Mesenchymal stem cell (in vitro differentiated cells and primary cell): ENCODE results near the gene BCL2L11.

Experiments
- DNase-seq: peaks from one replicate; pipeline ENCODE4 v3.0.0-alpha.2; 2013
- H2AFZ ChIP-seq: one replicate; pipeline ENCODE4 v1.6.1; 2013; ENCODE audit warnings: low read depth, mild to moderate bottlenecking, control low read depth, inconsistent platforms, low read length, moderate library complexity
- H2AK5ac ChIP-seq: 2 replicates; pipeline ENCODE4 v1.6.1; 2013; ENCODE audit warnings: low read length, moderate library complexity, mild to moderate bottlenecking, inconsistent platforms; ENCODE audit not compliant: severe bottlenecking
- H2BK120ac ChIP-seq: one replicate; pipeline ENCODE4 v1.6.1; 2013; ENCODE audit warnings: low read depth, mild to moderate bottlenecking, inconsistent platforms, low read length, moderate library complexity
- H2BK12ac ChIP-seq, 2 experiments: one replicate each; pipeline ENCODE4 v1.6.1; 2013; ENCODE audit warnings: inconsistent platforms in 2 of 2, low read length in 2 of 2, mild to moderate bottlenecking in 2 of 2, moderate library complexity in 2 of 2, control low read depth in 1 of 2
- H2BK15ac ChIP-seq: one replicate; pipeline ENCODE4 v1.6.1; 2013; ENCODE audit warnings: mild to moderate bottlenecking, low read depth, inconsistent platforms; ENCODE audit not compliant: poor library complexity, severe bottlenecking
- H2BK5ac ChIP-seq: 2 replicates; pipeline ENCODE4 v1.6.1; 2013; ENCODE audit warnings: low read depth, mild to moderate bottlenecking, low read length, control low read depth, inconsistent platforms; ENCODE audit not compliant: poor library complexity, severe bottlenecking
- H3K14ac ChIP-seq, 2 experiments: one replicate each; pipeline ENCODE4 v1.6.1; 2013; ENCODE audit warnings: inconsistent platforms in 2 of 2, low read length in 2 of 2, control low read depth in 1 of 2, mild to moderate bottlenecking in 1 of 2, moderate library complexity in 1 of 2
- H3K18ac ChIP-seq, 2 experiments: one replicate each; pipeline ENCODE4 v1.6.1; 2013; ENCODE audit warnings: inconsistent platforms in 2 of 2, low read length in 2 of 2, control low read depth in 1 of 2, low read depth in 1 of 2, mild to moderate bottlenecking in 1 of 2
- H3K23ac ChIP-seq, 2 experiments: one replicate each; pipeline ENCODE4 v1.6.1; 2013; ENCODE audit warnings: inconsistent platforms in 2 of 2, low read length in 2 of 2, mild to moderate bottlenecking in 2 of 2, moderate library complexity in 2 of 2, control low read depth in 1 of 2
- H3K27ac ChIP-seq: 2 replicates; pipeline ENCODE4 v1.5.1; 2013; ENCODE audit warnings: mild to moderate bottlenecking, moderate library complexity, low read length, control low read depth, inconsistent platforms; ENCODE audit not compliant: poor library complexity, severe bottlenecking
- H3K27me3 ChIP-seq, 2 experiments: 2 replicates each; pipeline versions ENCODE4 v1.6.1 to v1.7.0; 2013; ENCODE audit warnings: low read length in 2 of 2, mild to moderate bottlenecking in 2 of 2, moderate library complexity in 2 of 2, control low read depth in 1 of 2, inconsistent platforms in 1 of 2; ENCODE audit not compliant: control insufficient read depth in 1 of 2, insufficient read depth in 1 of 2
- H3K36me3 ChIP-seq, 2 experiments: 2 replicates each; pipeline versions ENCODE4 v1.6.1 to v1.7.0; 2013; ENCODE audit warnings: low read length in 2 of 2, control low read depth in 1 of 2, inconsistent platforms in 1 of 2, low read depth in 1 of 2, mild to moderate bottlenecking in 1 of 2; ENCODE audit not compliant: insufficient read depth in 2 of 2, control insufficient read depth in 1 of 2
- H3K4ac ChIP-seq, 2 experiments: one replicate each; pipeline ENCODE4 v1.6.1; 2013; ENCODE audit warnings: inconsistent platforms in 2 of 2, low read length in 2 of 2, mild to moderate bottlenecking in 2 of 2, moderate library complexity in 2 of 2, control low read depth in 1 of 2, low read depth in 1 of 2
- H3K4me1 ChIP-seq: 2 replicates; pipeline ENCODE4 v1.6.1; 2013; ENCODE audit warnings: low read depth, low read length, control low read depth; ENCODE audit not compliant: control insufficient read depth, insufficient read depth
- H3K4me2 ChIP-seq: 2 replicates; pipeline ENCODE4 v1.6.1; 2013; ENCODE audit warnings: low read length, mild to moderate bottlenecking, inconsistent platforms; ENCODE audit not compliant: poor library complexity, severe bottlenecking
- H3K4me3 ChIP-seq, 2 experiments: 2 replicates each; pipeline versions ENCODE4 v1.5.1 to v1.7.0; 2013; ENCODE audit warnings: low read length in 2 of 2, mild to moderate bottlenecking in 2 of 2, control low read depth in 1 of 2, low read depth in 1 of 2; ENCODE audit not compliant: insufficient read depth in 1 of 2
- H3K79me1 ChIP-seq: replicated peaks from 2 replicates; pipeline ENCODE4 v1.6.1; 2013; ENCODE audit warnings: mild to moderate bottlenecking, control low read depth, low read length, inconsistent platforms; ENCODE audit not compliant: poor library complexity, severe bottlenecking
- H3K9ac ChIP-seq: 2 replicates; pipeline ENCODE4 v1.7.0; 2013; ENCODE audit warnings: mild to moderate bottlenecking, low read length, moderate library complexity
- H3K9me3 ChIP-seq: 2 replicates; pipeline ENCODE4 v1.7.0; 2013; ENCODE audit warnings: mild to moderate bottlenecking, low read length; ENCODE audit not compliant: control insufficient read depth
- H4K8ac ChIP-seq: one replicate; pipeline ENCODE4 v1.6.1; 2013; ENCODE audit warnings: inconsistent platforms, mild to moderate bottlenecking, low read length, moderate library complexity
- H4K91ac ChIP-seq: one replicate; pipeline ENCODE4 v1.6.1; 2013; ENCODE audit warnings: mild to moderate bottlenecking, low read length, inconsistent platforms
- WGBS: methylation state at CpG from one replicate; pipeline ENCODE4 v1.1.7; 2013; ENCODE audit warnings: mixed read lengths; 5-methylcytosine and 5-hydroxymethylcytosine counted together

BCL2L11 gene

GRCh38 chr2:111188681-111189080, 68.0 kb downstream of the BCL2L11 start:
- Histone ChIP-seq H4K8ac (no peak overlapping the region), H2AK5ac (no peak overlapping the region), H3K4me1 (no peaks in the 10 kb centered on the region), H3K27ac (no peak overlapping the region), H3K14ac (no peak overlapping the region), H4K91ac (no peak overlapping the region), H2BK15ac (no peak overlapping the region), H2BK5ac (no peak overlapping the region), H2BK12ac (no peak overlapping the region), H3K79me1 (no peaks in the 10 kb centered on the region), H3K4me3 (no peak overlapping the region), H2BK120ac (no peak overlapping the region), H3K36me3 (no peaks in the 10 kb centered on the region), H3K9ac (no peak overlapping the region), H3K4me2 (no peak overlapping the region), H3K27me3 (peaks cover 7 to 17% of the 10 kb centered on the region in 2 experiments), H3K18ac (no peak overlapping the region), H3K23ac (no peak overlapping the region), H3K9me3 (no peaks in the 10 kb centered on the region), H3K4ac (no peak overlapping the region), H2AFZ (no peak overlapping the region)
- DNase-seq: no peak
- 93% methylated on average over 3 of the region's 3 CpGs for WGBS

GRCh38 chr2:111189106-111189505, 68.4 kb downstream of the BCL2L11 start:
- H2BK5ac ChIP-seq: no peak overlapping the region
- no peak overlapping the region for H2AFZ ChIP-seq
- DNase-seq: no peak
- no peak overlapping the region for H3K4ac ChIP-seq
- no peak overlapping the region for H2BK120ac ChIP-seq
- H2BK12ac ChIP-seq: no peak overlapping the region
- H3K27me3 ChIP-seq: peaks cover 2 to 14% of the 10 kb centered on the region in 2 experiments
- H3K9me3 ChIP-seq: no peaks in the 10 kb centered on the region
- 73% methylated on average over 2 of the region's 2 CpGs for WGBS
- H3K23ac ChIP-seq: no peak overlapping the region
- H2AK5ac ChIP-seq: no peak overlapping the region
- no peak overlapping the region for H3K9ac ChIP-seq
- no peak overlapping the region for H4K91ac ChIP-seq
- H3K4me2 ChIP-seq: no peak overlapping the region
- no peak overlapping the region for H3K14ac ChIP-seq
- H3K4me3 ChIP-seq: no peak overlapping the region
- no peaks in the 10 kb centered on the region for H3K4me1 ChIP-seq
- no peak overlapping the region for H3K18ac ChIP-seq
- no peak overlapping the region for H4K8ac ChIP-seq
- H3K27ac ChIP-seq: no peak overlapping the region
- H3K36me3 ChIP-seq: no peaks in the 10 kb centered on the region
- H3K79me1 ChIP-seq: no peaks in the 10 kb centered on the region
- no peak overlapping the region for H2BK15ac ChIP-seq

- H3K18ac ChIP-seq: no peak overlapping the region
- H2BK12ac ChIP-seq: no peak overlapping the region
- no peak overlapping the region for H3K9ac ChIP-seq
- no peak overlapping the region for H4K8ac ChIP-seq
- H3K79me1 ChIP-seq: peaks cover 2% of the 10 kb centered on the region
- H3K4me2 ChIP-seq: no peak overlapping the region
- H2BK15ac ChIP-seq: no peak overlapping the region
- no peak overlapping the region for H3K14ac ChIP-seq
- H3K9me3 ChIP-seq: no peaks in the 10 kb centered on the region
- H3K4ac ChIP-seq: no peak overlapping the region
- H2AFZ ChIP-seq: no peak overlapping the region
- no peaks in the 10 kb centered on the region for H3K36me3 ChIP-seq
- no peak for DNase-seq
- H4K91ac ChIP-seq: no peak overlapping the region
- no peak overlapping the region for H2BK5ac ChIP-seq
- no peak overlapping the region for H3K4me3 ChIP-seq
- H2AK5ac ChIP-seq: no peak overlapping the region
- H3K27me3 ChIP-seq: no peaks in the 10 kb centered on the region
- WGBS: 95% methylated on average over 7 of the region's 7 CpGs
- H3K23ac ChIP-seq: no peak overlapping the region
- H2BK120ac ChIP-seq: no peak overlapping the region
- no peak overlapping the region for H3K27ac ChIP-seq
- peaks cover 8% of the 10 kb centered on the region for H3K4me1 ChIP-seq
Observed at GRCh38 chr2:111190816-111191540, 70.3 kb downstream of the BCL2L11 start.

- Histone ChIP-seq H3K23ac (no peak overlapping the region), H2BK5ac (no peak overlapping the region), H4K8ac (no peak overlapping the region), H3K36me3 (no peaks in the 10 kb centered on the region), H3K27ac (no peak overlapping the region), H3K4me2 (no peak overlapping the region), H3K9ac (no peak overlapping the region), H2BK15ac (no peak overlapping the region), H2AK5ac (no peak overlapping the region), H3K4ac (no peak overlapping the region), H3K27me3 (no peaks in the 10 kb centered on the region), H3K4me3 (no peak overlapping the region), H4K91ac (no peak overlapping the region), H3K9me3 (no peaks in the 10 kb centered on the region), H2BK12ac (no peak overlapping the region), H3K4me1 (peaks cover 8% of the 10 kb centered on the region), H2BK120ac (no peak overlapping the region), H2AFZ (no peak overlapping the region), H3K79me1 (peaks cover 2% of the 10 kb centered on the region), H3K18ac (no peak overlapping the region), H3K14ac (no peak overlapping the region)
- 86% methylated on average over 4 of the region's 5 CpGs for WGBS
- no peak for DNase-seq
Observed at GRCh38 chr2:111191877-111192276, 71.2 kb downstream of the BCL2L11 start.
